Muscle of arm (tissue), 12 donors: ENCODE measurements around the gene DNAH1. TPM values are rescaled to one million over a fixed set of nuclear protein-coding genes. Genes with fewer than 3 reads are reported as not detected.
A peak's percentile ranks its signal among the peaks of the same experiment; 100 is the strongest.
"Not testable (repeated sequence)": the region's sequence is repeated elsewhere in the genome, so short reads cannot be mapped to it uniquely, and the experiment has no call there.

Source experiments
- DNase-seq: peaks from one replicate; pipeline ENCODE4 v3.0.0-alpha.2; 2013
- polyA plus RNA-seq, 12 donors: library from polyadenylated mRNA; unstranded; fragments of 120-200 nt; gene quantifications; one replicate each; pipeline ENCODE4 v1.2.1, GENCODE V29; 2013; ENCODE audit not compliant: insufficient read length in 12 of 12

Gene DNAH1
- polyA plus RNA-seq, 12 donors, result 2.9 to 25.1 (median 4.3) TPM; not detected in 1

DNA sequence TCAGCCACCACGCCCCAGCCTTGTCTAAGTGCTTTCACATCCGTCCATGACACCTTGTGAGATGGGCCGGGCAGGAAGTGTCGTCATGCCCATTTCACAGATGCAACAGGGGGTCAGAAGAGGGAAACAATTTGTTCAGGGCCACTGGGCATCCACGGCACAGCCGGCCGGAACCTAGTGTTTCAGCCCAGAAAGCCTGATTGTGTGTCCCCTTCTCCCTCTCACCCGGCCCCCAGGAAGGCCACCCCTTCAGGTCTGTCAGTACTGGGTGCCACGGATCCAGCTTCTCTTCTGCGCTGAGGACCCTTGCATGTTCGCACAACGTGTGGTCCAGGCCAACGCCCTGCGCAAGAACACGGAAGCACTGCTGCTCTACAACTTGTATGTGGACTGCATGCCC is 15.8 kb downstream of the DNAH1 start:
- DNase-seq, result no peak

DNA sequence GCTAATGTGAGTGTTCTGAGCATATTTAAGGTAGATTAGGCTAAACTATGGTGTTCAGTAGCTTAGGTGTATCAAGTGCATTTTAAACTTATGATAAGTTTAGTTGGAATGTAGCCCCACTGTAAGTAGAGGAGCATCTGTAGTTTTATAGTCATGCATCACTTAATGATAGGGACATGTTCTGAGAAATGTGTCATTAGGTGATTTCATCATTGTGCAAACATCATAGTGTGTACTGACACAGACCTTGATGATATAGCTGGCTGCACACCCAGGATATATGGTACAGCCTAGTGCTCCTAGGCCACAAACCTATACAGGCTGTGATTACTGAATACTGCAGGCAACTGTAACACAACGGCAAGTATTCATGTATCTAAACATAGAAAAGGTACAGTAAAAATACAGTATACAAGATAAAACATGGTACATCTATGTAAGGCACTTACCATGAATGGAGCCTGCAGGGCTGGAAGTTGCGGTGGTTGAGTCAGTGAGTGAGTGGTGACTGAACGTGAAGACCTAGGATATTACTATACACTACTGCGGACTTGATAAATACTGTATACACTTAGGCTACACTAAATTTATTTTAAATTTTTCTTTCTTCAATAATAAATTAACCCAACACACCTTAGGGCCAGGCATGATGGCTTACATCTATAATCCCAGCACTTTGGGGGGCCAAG is 17.9 kb downstream of the DNAH1 start:
- no peak for DNase-seq

DNA sequence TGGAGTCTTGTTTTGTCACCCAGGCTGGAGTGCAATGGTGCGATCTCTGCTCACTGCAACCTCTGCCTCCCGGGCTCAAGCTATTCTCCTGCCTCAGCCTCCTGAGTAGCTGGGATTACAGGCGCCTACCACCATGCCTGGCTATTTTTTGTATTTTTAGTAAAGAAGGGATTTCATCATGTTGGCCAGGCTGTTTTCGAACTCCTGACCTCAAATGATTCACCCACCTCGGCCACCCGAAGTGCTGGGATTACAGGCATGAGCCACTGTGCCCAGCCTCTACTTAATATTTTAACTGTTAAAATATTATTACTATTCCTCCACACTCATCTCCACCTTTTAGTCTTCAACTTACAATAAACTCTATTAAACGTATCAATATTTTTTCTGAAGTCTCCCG is 22.0 kb downstream of the DNAH1 start:
- not testable (repeated sequence) for DNase-seq

DNA sequence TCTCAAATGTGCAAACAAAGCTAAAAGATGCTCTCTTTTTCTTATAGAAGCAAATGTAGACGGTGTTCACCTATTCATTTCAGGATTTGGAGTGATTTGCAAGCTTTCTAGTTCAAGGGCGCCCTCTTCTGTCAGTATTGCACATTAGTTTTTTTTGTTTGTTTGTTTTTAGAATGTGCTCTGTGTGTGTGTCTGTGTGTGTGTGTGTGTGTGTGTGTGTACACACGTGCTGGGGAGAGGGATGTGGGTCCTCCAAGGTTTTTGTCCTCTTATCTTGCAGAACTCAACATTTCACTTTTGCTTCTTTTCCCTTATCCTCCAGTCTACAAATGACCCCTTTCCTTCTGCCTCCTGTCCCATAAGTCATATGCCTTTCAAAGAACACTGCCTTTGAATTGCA is 23.5 kb downstream of the DNAH1 start:
- DNase-seq, result peak; percentile 73

DNA sequence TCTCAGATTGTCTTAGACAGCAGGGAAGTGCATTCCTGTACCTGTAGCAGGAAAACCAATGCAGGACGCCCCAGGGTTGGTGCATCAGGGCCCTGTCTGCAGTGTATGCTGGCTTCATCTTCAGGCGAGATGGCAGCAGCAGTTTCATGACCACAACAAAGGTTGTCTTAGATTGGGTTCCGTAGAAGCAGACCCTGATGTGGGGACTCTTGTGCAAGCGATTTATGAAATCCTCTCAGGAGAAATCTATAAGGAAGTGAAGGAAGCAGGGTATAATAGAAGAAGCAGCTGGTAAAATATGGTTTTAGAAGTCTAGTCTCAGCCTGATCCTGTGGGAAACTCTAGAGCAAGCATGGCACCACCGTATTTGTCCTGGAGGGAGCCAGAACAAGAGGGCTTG is 25.0 kb downstream of the DNAH1 start:
- DNase-seq, result no peak

DNA sequence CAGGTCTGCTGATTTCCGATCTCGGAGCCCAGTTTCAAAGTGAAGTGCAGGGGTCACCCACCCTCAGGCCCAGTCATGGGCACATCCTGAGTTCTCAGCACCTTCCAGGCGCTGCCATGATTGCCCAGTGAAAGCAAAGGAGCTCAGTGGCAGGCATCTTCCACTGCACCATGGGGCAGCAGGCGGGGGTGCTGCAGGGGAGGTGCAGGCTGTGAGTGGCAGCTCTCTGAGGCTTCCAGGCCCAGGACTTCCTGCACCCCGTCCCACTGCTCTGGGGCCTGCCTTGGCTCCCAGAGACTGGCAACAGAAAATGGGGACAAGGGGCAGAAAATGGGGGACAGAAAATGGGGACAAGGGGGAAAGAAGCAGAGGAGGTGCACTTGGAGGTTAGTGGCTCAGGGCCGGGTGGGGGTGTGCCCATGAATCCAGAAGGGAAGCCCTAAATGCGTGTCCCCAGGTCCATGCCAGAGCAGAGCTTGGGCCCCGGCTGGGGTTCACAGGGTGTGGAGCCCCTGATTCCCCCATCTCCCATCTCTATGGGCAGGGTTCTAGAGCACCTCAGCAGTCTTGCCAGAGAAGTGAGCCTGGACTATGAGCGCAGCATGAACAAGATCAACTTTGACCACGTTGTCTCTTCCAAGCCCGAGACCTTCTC is 28.0 kb downstream of the DNAH1 start:
- DNase-seq, result no peak

DNA sequence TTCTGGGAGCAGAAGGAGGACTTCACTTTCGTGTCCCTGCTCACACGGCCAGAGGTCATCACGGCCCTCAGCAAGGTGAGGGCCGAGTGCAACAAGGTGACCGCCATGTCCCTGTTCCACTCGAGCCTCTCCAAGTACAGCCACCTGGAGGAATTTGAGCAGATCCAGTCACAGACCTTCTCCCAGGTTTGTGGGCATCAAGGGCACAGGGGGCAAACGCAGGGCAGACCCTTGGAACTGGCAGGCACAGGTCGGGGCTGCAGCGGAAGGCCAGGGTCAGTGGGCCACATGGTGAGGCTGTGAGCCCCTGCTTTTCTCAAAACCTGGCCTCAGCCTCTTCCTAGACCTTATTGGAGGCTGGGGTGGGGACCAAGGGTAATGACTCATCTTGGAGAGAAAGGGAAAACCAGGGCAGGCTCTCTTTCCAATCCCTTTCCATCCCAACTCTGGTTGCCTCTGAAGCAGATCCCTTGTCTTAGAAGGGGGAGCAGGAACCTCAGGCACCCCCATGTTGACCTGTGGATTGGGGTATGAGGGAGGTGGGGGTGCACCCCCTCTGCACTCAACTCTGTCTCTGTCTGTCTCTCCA is 29.5 kb downstream of the DNAH1 start:
- DNase-seq, result no peak

DNA sequence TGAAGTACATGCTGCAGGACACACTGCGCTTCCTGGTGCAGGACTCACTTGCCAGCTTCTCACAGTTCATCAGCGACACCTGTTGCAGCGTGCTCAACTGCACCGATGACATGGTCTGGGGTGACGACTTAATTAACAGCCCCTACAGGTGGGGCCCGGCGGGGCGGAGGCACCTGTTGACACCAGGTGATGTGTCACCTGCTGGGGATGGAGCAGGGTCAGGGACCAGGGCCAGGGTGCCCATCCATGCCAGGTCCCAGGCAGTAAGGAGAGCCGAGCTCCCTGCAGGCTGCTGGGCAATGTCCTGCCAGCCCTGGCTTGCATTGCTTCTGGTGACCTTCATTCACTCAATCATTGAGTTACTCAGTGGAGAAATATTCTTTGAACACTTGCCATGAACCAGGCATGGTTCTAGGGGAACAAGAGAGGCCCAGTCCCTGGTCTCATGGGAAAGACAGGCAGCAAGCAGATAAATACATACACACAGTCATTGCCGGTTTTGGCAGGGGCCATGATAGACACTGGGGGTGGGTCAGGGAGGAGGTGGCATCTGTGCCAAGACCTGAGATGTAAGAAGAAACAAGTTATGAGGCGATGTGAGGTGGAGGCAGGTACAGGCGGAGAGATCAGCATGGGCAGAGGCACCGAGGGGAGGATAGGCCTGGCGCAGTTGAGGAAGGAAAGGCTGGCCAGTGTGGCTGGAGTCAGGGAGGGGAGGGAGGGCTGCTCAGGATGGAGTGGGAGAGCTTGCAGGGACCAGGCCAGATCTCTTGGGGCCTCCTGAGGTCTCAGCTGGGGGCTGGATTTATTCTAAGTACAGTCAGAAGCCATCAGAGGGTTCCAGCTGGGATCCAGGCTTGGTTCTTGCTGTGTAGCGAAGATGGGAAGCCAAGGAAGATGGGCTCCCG is 30.8 kb downstream of the DNAH1 start:
- no peak for DNase-seq

DNA sequence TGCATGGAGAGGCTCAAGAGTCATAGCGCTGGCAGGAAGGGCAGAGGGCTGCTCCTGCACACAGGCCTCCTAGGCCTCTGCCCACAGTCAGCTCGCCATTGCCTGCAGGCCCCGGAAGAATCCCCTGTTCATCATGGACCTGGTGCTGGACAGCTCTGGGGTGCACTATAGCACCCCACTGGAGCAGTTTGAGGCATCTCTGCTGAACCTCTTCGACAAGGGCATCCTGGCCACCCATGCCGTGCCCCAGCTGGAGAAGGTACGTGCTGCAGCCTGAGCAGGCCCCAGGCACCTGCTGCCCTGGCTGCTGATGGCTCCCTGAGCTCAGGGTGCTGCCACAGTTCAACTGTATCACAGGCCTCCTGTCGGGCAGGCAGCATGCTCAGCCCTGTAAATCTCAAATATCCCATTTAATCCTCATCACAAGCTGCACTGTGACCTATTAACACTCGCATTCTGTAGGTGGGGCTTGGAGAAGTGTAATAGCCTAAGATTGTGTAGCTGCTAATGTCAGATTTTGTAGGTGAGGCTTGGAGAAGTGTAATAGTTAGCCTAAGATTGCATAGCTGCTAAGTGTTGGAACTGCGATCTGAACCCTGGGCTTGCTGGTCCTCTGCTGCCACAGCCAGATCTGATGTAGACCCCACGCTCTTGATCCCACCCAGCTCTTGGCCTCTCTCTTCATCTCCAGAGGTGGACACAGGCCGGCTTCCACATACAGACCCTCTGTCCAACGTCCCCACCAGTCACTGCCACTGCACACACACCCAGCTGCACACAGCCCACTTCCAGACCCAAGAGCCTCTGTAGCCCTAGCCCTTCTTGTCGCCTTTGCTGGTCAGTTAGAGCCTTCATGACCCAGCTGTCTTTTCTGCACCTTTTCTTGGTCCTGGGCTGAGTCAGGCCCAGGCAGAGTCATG is 31.9 kb downstream of the DNAH1 start:
- no peak for DNase-seq

DNA sequence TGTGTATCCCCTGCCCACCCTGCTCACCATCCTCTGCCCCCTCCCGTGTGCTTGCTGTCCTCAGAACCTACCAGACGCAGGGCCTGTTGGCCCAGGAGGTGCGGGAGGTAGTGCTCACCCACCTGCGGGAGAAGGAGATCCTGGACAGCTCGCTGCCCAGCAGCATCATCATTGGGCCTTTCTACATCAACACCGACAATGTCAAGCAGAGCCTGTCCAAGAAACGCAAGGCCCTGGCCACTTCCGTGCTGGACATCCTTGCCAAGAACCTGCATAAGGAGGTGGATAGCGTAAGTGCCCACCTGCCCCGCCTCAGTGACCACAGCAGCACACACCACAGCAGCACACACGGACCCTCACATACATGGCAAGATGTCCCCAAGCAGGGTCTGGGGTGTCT is 33.0 kb downstream of the DNAH1 start:
- no peak for DNase-seq

DNA sequence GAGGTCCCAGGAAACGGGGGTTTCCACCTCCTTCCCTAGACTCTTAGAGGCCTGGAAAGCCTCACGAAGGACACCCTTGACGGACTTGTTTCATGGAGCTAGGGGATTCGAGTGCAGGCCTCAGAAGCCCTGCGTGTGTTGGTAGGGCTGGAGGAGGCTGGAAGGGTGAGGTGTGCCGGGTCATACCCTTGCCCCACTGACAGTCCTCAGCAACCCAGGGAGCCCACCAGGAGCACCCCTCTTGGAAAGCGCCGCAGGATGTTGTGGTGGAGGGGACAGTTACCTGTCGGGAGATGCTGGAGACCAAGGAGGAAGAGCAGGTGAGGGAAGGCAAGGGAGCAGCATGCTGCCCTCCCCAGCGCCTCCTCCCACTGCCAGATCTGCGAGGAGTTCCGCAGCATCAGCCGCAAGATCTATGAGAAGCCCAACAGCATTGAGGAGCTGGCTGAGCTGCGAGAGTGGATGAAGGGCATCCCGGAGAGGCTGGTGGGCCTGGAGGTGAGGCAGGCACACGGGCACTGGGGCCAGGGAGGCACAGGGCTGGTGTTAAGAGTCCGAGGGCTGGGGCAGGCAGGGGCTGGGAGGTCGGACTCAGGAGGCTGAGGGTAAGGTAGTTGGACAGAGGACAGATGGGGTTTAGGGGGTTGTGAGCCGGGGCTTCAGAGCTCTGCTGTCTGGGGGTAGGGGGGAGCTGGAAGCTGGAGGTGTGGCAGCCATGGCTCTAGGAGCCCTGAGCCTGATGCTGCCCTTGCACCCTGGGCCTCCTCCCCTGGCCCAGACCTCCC is 33.7 kb downstream of the DNAH1 start:
- no peak for DNase-seq

DNA sequence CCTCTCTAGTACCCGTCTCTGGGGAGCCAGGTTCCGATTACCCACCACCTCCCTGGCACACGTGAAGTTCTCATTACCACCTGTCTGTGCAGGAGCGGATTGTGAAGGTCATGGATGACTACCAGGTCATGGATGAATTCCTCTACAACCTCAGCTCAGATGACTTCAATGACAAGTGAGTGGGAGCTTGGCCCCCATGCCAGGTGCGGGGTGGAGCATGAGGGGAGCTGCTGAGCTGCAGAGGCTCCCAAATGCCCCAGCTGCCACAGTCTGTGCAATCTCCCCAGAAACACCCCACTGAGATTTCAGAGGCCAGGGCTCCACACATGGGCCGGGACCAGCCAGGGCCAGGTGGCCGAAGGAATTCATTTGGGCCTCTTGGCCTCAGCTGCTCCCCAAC is 34.3 kb downstream of the DNAH1 start:
- DNase-seq, result no peak

DNA sequence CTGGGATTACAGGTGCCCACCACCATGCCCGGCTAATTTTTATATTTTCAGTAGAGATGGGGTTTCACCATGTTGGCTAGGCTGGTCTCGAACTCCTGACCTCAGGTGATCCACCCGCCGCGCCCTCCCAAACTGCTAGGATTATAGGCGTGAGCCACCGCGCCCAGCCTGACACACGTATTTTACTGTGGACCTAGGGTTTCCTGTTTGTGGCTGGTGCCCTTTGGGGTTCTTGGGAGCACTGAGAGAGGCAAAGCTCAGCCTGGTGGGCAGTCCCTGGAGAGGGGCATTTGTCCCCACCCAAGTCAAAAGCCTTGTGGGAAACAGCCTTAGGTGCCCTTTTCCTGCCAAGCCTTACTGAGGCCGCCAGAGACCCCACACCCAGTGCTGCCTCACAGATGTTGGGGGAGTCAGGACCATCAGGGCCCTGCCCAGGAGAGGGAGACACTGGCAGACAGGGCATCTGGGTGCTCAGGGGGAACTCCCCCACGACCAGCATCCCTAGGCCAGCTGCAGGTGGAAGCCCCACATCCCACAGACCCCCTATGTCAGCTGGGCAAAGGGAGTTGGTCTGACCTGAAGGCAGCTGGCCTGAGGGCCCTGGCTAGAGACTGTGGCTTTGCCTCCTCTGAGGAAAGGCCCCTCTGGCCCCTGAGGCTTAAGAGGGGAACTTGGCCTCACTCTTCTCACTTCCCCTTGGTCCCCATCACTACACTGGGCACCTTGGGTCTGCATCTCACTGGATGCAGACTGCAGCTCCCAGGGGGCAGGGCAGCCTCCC is 35.1 kb downstream of the DNAH1 start:
- no peak for DNase-seq

DNA sequence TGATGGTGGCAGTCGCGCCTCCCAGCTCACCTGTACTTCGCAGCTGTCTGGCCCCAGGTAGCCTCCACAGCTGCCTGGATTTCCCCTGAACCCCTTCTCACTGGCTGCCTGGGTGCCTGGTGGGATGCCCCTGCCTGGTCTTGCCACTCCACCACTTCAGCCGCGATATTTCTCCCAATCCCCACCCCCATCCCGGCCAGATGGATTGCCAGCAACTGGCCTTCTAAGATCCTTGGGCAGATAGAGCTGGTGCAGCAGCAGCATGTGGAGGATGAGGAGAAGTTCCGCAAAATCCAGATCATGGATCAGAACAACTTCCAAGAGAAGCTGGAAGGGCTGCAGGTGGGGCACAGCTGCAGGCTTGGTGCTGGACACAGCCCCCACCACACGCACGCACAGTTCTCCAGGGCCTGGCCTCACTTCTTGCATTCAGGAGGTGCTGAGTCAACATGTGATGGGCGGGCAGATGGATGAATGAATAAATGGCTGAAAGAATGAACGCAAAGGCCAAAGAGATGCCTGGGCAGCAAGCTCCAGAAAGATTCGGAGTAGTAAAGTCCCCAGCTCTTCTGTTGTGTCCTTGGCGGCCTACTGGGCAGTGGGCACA is 35.7 kb downstream of the DNAH1 start:
- no peak for DNase-seq

DNA sequence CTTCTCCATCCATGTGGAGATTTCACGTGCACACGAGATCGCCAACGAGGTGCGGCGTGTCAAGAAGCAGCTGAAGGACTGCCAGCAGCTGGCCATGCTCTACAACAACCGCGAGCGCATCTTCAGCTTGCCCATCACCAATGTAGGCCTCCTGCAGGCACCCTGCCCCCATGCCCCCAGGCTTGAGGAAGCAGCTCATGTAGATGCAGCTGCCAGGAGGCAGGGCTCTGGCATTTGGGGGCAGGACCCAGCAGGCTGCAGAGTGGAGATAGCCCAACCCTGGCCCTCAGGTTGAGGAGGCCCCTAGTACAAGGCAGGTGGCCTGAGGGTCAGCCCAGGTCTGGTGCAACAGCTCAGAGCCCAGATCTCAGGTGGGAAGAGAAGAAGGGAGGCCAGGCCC is 36.4 kb downstream of the DNAH1 start:
- no peak for DNase-seq

DNA sequence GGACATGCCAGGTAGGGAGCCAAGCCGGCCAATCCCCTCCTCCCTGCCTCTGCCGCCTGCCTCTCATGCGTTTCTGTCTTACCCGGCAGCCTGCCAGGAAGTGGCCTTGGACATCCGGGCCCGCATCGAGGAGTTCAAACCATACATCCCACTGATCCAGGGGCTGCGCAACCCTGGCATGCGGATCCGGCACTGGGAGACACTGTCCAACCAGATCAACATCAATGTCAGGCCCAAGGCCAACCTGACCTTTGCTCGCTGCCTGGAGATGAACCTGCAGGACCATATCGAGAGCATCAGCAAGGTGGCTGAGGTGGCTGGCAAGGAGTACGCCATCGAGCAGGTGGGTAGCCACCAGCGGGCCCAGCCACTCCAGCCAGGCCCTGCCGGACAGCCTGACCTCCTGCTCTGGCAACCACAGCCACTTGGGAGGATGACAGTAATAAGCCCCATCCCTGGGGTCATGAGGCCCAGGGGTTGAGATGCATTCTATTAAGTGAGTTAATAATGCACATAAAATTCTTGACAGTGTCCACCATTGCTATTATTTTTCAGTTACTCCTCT is 37.3 kb downstream of the DNAH1 start:
- no peak for DNase-seq

DNA sequence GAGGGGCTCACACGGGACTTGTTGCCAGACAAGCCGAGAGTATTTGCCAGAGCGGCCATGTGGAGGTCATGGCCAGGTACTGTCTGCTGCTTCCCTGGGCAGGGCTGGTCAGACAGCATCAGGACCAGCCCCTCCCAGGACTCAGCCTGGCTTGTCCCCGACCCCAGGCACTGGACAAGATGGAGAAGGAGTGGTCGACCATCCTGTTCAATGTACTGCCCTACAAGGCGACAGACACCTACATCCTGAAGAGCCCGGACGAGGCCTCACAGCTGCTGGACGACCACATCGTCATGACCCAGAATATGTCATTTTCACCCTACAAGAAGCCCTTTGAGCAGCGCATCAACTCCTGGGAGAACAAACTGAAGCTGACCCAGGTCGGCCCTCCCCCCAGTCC is 38.6 kb downstream of the DNAH1 start:
- DNase-seq, result no peak

DNA sequence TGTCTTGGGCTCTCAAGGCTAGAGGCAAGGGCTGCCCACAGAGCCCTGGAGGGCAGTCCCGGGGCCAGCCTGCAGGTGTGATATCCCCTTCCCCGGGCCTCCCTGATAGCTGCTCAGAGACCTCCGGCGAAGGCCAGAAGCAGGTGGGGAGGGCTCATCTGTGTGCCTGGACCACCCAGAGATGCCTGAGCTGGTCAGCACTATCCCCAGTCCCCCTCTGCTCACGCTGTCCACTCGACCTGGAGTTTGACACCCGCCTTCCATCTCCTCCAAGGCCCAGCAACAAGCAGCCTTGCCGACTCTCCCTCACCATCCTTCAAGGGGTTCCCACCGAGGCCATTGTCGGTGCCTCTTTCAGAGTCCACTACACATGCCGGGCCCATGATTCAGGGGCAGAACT is 39.4 kb downstream of the DNAH1 start:
- DNase-seq, result no peak

DNA sequence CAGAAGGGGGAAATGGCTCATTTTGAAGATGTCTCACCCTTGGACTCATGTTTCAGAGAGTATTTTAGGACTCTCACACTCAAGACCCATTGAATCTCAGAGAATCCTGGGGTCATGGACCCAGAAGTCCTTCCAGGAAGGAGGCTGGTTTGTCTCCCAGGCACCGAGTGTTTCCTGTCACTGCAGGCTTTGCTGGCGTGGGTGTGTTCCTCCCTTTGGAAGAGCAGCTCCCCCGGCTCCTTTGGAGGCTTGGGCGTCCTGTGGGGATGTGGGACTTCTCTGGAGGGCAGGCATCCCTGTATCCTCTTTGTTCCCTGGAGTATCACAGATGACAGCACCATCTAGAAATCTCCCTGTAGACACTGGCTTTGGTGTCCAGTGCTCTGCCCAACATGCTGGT is 40.0 kb downstream of the DNAH1 start:
- DNase-seq, result no peak
